ENCODE data around the gene MAP3K5.

The MAP3K5 gene

GRCh38 chr6:136749359-136749997 lies 42.8 kb downstream of the MAP3K5 start:
- DNase-seq = no peak

DNA sequence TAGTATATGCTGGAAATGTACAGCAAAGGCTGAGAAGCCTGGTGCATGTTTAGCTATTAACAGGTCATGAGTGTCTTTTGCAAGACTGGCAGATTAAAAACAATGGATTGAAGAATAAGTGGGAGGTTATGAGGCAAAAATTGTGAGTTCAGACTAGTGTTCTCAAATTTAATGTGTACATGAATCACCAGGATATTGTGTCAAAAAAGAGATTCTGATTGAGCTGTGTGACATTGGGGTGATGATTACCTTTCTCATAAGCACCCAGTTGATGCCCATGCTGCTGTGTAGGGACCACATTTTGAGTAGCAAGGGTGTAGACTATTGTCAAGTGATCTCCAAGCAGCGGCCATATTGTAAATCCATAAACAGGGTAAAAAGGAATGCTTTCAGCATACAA lies 44.8 kb downstream of the MAP3K5 start:
- DNase-seq = no peak

GRCh38 chr6:136745300-136745699 lies 47.0 kb downstream of the MAP3K5 start:
- no peak for DNase-seq

DNA sequence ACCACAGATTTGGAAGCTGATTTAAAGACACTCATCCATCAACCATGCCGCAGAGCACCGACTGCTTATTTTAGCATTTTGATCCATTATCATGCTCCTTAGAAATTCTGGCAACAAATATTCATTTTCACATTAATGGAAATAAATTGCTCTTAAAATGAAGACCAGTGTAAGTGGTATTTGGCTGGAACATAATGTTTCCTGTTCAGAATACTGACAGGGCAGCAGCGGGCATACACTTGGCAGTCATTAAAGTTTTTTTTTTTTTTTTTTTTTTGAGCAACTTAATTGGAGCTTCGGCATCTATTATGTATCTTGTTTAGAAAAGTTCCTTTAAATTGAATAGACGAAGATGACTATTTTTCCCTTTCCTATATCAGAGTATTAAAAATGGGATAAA lies 47.4 kb downstream of the MAP3K5 start:
- no peak for DNase-seq

GRCh38 chr6:136742125-136742524 lies 50.2 kb downstream of the MAP3K5 start:
- no peak for DNase-seq

- DNase-seq = no peak
Observed at GRCh38 chr6:136740050-136740974, 52.0 kb downstream of the MAP3K5 start.

DNA sequence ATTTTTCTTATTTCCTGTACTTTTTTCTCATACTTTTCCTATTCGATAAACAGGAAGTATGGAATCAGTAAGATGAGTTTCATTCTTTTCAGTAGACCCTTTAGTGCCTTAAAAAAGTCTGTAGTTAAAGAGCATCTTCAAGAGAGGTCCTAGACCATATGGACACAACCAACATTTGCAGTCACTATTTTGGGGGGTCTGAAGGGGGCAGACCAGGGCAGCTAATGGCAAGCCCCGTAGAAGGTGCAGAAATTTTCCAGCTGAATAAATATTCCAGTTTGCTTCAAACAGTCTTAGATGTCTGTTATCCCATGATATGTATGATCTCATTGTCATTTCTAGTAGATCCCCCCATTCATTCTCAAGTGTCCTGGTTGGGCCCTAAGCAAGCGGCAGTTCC lies 52.8 kb downstream of the MAP3K5 start:
- DNase-seq = no peak

DNA sequence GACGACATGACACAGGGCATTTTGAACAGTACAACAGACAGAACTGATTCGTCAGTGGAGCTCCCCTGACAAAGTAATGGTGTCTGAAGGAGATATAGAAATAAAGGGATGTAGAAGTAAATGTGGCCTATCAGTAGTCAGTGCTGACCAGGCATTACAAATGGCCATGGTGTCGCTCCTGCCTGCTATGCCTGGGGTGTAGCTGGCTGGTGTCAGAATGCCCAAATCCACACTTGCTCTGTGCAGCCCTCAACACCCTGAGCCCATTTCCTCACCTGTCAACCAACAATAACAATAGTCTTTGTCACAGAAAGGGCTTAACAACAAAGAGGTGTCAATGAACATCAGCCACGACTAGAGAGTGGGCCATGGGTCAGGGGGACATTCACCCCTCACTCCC lies 53.2 kb downstream of the MAP3K5 start:
- no peak for DNase-seq

DNA sequence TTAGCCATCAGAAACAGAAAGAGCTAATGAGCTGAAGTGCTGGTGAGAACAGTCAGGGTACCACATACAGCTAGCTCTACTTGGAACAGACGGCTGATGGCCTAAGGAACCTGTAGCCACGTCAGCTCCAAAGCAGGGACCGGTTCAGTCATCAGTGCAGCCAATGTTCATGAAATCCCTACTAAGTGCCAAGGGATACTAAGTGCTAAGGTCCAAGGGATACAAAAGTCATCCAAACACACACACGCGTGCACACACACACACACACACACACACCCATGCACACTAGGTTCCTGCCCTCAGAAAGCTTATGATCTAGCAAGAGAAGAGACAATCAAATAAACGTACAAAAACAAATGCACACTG lies 53.6 kb downstream of the MAP3K5 start:
- DNase-seq = no peak

DNA sequence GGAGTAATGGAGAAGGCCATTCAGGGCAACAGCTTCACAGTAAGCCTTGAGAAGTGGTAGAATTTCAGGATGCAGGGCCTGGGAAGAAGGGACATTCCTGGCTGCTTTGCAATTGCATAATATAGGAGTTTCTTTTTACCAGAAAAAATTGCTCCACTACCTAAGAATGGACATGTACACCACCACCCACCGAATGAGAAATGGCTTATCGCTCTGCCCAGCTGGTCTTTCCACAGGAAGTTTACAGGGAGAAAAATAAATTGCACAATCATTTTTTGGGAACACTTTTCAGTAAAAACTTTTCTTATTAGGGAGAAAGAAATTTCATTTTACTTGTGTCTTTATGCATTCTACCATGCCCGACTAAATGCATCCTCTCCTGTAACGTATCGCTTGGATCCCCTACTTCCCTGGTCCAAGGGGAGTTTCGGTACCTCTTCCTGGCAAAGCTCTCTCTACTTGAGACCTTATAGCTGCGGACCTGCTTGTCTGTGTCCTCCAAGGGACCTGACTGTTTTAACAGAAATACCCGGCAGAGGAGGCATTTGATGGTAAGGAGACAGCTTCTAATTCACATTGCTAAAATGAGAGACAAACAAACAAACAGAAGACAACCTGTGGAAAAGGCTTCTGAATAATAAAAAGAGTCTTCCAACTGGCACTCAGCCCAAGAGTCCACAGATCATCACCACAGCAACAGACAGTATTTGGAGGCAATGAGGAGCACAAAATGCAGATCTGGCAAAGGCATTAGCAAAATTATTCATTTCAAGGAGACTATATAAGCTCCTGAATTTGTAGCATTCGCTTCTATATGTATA lies 54.2 kb downstream of the MAP3K5 start:
- DNase-seq = no peak

GRCh38 chr6:136737374-136737844 lies 54.9 kb downstream of the MAP3K5 start:
- DNase-seq = no peak

- DNase-seq = peak; percentile 36
Observed at GRCh38 chr6:136736281-136736960, 55.9 kb downstream of the MAP3K5 start.

GRCh38 chr6:136734977-136735376 lies 57.3 kb downstream of the MAP3K5 start:
- DNase-seq = no peak

DNA sequence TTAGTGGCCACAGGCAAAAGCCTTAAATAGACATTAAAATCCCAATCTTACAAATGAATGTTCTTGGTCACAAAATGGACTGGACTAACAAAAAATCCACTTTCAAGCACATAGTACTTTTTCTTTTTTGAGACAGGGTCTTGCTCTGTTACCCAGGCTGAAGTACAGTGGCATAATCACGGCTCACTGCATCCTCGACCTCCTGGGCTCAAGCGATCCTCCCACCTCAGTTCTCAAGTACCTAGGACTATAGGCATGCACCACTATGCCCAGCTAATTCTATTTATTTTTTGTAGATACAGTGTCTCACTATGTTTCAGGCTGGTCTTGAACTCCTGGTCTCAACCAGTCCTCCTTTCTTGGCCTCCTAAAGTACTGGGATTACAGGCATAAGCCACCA lies 59.4 kb downstream of the MAP3K5 start:
- no peak for DNase-seq

DNA sequence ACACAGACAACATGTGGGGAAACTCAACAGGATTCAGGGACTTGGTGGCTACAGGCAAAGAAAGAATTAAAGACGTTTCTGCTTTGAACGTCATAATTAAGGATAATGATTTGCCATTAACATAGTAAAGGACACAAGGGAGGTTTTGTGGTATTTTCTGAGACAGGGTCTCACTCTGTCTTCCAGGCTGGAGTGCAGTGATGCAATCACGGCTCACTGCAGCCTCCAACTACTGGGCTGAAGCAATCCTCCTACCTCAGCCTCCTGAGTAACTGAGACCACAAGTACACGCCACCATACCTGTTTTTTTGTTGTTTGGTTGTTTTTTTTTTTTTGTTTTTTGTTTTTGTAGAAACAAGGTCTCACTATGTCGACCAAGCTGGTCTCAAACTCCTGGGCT lies 62.4 kb downstream of the MAP3K5 start:
- DNase-seq = no peak

- no peak for DNase-seq
Observed at GRCh38 chr6:136728976-136729515, 63.2 kb downstream of the MAP3K5 start.

DNA sequence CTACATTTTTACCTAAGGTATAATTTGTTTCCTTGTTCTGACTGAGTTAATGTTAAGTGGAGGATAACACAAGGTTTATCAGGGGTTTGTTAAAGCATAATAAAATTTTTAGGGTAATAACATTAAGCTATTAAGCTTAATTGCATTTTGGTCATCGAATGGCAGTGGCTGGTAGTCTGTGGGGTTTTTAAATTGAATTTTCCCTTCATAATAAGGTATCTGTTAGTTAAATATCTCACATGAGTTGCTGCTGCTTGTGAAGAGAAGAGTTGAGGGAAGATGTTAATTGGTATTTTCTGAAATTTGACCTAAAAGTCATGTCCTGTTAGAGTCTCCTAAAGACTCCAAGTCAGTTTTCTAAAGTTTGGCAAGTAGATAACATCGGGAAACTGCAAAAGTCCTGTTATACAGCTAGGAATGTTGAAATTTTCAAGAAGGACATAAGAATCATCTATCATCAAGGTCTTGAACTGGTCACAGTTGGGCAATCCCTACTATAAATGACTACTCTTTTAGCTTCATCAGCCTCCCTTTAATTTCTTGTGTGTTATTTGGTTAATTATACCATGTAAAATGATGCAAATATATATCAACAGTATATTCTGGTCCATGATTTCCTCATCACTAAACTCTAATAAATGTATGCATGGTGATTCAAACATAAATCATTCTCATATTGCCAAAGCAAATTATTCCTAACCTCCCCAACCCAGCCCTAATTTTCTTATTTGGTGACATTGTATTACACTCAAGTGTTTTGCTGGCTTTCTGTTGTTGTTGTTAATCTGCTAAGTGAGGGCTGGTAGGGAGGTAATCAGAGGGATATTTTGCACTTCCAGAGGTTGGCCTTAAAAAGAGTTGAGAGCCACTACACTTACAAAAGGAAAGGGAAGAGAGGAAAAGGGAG lies 64.0 kb downstream of the MAP3K5 start:
- DNase-seq = no peak

GRCh38 chr6:136726837-136727557 lies 65.3 kb downstream of the MAP3K5 start:
- no peak for DNase-seq

DNA sequence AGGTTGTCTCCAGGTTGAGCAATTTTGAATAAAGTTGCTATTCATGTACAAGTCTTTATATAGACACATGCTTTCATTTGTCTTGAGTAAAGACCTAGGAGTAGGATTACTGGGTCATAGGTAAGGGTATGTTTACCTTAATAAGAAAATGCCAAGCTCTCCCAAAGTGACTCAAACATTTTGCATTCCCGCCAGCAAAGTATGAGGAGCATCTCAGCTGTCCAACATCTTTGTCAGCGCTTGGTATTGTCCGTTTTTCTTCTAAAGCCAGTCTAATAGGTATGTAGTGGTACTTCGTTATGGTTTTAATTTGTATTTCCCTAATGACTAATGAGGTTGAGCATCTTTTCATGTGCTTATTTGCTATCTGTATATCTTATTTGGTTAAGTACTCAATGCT lies 67.2 kb downstream of the MAP3K5 start:
- no peak for DNase-seq

GRCh38 chr6:136723780-136724179 lies 68.5 kb downstream of the MAP3K5 start:
- DNase-seq = no peak

DNA sequence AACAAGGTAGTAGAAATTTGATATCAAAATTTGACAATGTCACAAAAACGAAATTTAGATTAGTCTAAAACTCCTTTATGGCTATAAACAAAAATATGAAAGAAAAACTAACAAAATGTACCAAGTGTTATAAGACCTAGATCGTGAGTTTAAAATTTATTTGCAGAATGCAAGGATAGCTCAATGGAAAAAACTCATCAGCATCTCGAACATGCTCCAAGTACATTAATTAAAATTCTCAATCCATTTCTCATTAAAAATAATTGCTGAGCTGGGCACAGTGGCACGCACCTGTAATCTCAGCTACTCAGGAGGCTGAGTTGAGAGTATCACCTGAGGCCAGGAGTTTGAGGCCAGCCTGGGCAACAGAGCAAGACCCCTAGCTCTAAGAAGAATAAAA lies 70.8 kb downstream of the MAP3K5 start:
- no peak for DNase-seq

Measured in fibroblast of skin of right biceps (primary cell).